ENCODE results near the gene TBC1D17. TPM values are rescaled to one million over a fixed set of nuclear protein-coding genes. Genes with fewer than 3 reads are reported as not detected.

TBC1D17 gene
- total RNA-seq, 1 donor from 2014 or later, result 29.1 TPM

DNA sequence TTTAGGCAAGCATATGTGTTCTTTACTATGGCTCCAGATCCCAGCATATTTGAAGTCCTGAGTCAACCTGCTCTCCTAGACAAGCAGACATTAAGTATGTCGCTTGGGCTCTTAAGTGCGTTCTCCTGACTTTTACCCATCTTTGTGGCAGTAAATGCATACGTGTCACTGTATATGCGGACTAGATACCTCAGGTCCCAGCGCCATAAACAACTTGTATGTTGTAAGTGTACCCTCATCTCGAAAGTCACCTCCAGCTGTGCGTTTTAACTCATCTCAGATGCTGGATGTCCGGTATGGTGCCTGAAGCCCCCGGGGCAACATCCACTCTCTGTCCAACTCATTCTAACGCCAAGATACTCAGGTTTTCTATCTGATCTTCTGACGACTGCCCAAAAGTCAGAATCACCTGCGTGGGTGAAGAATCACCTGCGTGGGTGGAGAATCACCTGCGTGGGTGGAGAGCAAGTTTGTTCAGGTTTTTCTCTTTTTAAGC is 24.8 kb upstream of the TBC1D17 start:
- peaks cover 24% of the 10 kb centered on the region for H3K4me1 Mint-ChIP-seq (ENCODE audit: low read depth, unreplicated experiment)
- Histone ChIP-seq H3K79me2 (ENCODE audit: insufficient read depth, low read length) (peaks cover 56% of the 10 kb centered on the region), H3K4me1 (ENCODE audit: insufficient read depth, low read length) (peaks cover 28% of the 10 kb centered on the region), H4K20me1 (ENCODE audit: insufficient read depth, low read length) (peaks cover 66% of the 10 kb centered on the region), H3K27ac (ENCODE audit: low read depth, low read length) (no peak overlapping the region), H3K4me2 (ENCODE audit: low read length) (peak overlapping the region; percentile 93), H3K9ac (ENCODE audit: low read length) (peak overlapping the region; percentile 99), H3K4me3 (ENCODE audit: insufficient read depth, low read depth, low read length) (peak overlapping the region; percentile 75), H3K36me3 (ENCODE audit: insufficient read depth, low read length) (no peaks in the 10 kb centered on the region), H3K27me3 (ENCODE audit: insufficient read depth, low read length) (no peaks in the 10 kb centered on the region), H3K9me3 (ENCODE audit: insufficient read depth, low read depth, low read length) (no peaks in the 10 kb centered on the region), H2AFZ (ENCODE audit: low read depth, low read length) (no peak overlapping the region)
- H3K9me3 Mint-ChIP-seq (ENCODE audit: unreplicated experiment), result peaks cover 10% of the 10 kb centered on the region
- DNase-seq (ENCODE audit: low read depth) (no peak), FAIRE-seq (no peak)
- H3K4me3 Mint-ChIP-seq (ENCODE audit: unreplicated experiment), result peak overlapping the region; percentile 93
- H3K27me3 Mint-ChIP-seq (ENCODE audit: low read depth, unreplicated experiment), result no peaks in the 10 kb centered on the region
- peaks cover 19% of the 10 kb centered on the region for H3K36me3 Mint-ChIP-seq (ENCODE audit: low read depth, unreplicated experiment)
- TF ChIP-seq CTCF (IDR thresholded peaks at IDR 0.05; ENCODE audit: insufficient read depth, low read depth, low read length), result no peak
- no peak for TF ChIP-seq EZH2 (IDR thresholded peaks at IDR 0.05; ENCODE audit: insufficient read depth, low read length)
- H3K27ac Mint-ChIP-seq (ENCODE audit: unreplicated experiment), result peak overlapping the region; percentile 59

DNA sequence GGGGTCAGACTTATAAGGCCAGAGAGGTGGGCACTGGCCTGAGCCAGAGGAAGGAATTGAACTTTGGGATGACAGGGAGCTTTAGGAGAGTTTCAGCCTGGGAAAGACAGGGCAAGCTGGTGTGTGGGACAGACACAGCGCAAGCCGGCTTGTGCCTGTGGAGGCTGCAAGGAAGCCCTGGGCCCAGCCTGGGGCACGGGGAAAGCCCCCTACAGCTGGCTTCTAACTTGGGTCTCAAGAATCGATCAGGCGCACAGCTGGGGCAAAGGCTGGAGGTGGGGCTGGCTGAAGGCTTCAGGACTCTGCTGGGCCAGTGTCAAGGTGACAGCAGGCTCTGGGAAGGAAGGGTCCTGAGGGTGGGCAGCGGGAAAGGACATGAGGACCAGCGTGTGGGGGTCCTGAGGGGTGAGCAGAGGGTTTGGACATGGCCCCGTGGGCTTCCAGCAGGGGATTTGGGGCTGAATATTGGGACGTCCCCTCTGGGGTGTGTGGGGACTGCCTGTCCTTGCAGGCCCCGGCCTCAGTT is 23.6 kb upstream of the TBC1D17 start:
- H3K27ac Mint-ChIP-seq (ENCODE audit: unreplicated experiment), result no peak overlapping the region
- Histone ChIP-seq H3K36me3 (ENCODE audit: insufficient read depth, low read length) (no peaks in the 10 kb centered on the region), H4K20me1 (ENCODE audit: insufficient read depth, low read length) (peaks cover 73% of the 10 kb centered on the region), H3K9ac (ENCODE audit: low read length) (no peak overlapping the region), H3K9me3 (ENCODE audit: insufficient read depth, low read depth, low read length) (no peaks in the 10 kb centered on the region), H2AFZ (ENCODE audit: low read depth, low read length) (no peak overlapping the region), H3K27me3 (ENCODE audit: insufficient read depth, low read length) (no peaks in the 10 kb centered on the region), H3K4me1 (ENCODE audit: insufficient read depth, low read length) (peaks cover 30% of the 10 kb centered on the region), H3K27ac (ENCODE audit: low read depth, low read length) (no peak overlapping the region), H3K79me2 (ENCODE audit: insufficient read depth, low read length) (peaks cover 57% of the 10 kb centered on the region), H3K4me3 (ENCODE audit: insufficient read depth, low read depth, low read length) (no peak overlapping the region), H3K4me2 (ENCODE audit: low read length) (peak overlapping the region; percentile 7)
- DNase-seq (ENCODE audit: low read depth) (no peak), FAIRE-seq (no peak)
- H3K4me1 Mint-ChIP-seq (ENCODE audit: low read depth, unreplicated experiment), result peaks cover 18% of the 10 kb centered on the region
- H3K9me3 Mint-ChIP-seq (ENCODE audit: unreplicated experiment), result peaks cover 7% of the 10 kb centered on the region
- peaks cover 14% of the 10 kb centered on the region for H3K36me3 Mint-ChIP-seq (ENCODE audit: low read depth, unreplicated experiment)
- no peaks in the 10 kb centered on the region for H3K27me3 Mint-ChIP-seq (ENCODE audit: low read depth, unreplicated experiment)
- no peak for TF ChIP-seq CTCF (IDR thresholded peaks at IDR 0.05; ENCODE audit: insufficient read depth, low read depth, low read length)
- TF ChIP-seq EZH2 (IDR thresholded peaks at IDR 0.05; ENCODE audit: insufficient read depth, low read length), result no peak
- peak overlapping the region; percentile 54 for H3K4me3 Mint-ChIP-seq (ENCODE audit: unreplicated experiment)
